CD4-positive, alpha-beta T cell (primary cell): Measurements from ENCODE around the gene WARS2. TPM values are rescaled to one million over a fixed set of nuclear protein-coding genes. Genes with fewer than 3 reads are reported as not detected.

Experiments used
- ATAC-seq: fragments of 200-7000 bp; cut with Tn5 transposase; one replicate; pipeline ENCODE4 v1.10.0; 2022; ENCODE audit warnings: mild to moderate bottlenecking; ENCODE audit not compliant: poor library complexity
- CTCF ChIA-PET: fragments of 350-600 bp; sonication (Branson Sonifier 250); formaldehyde crosslinking; loops from one replicate; lab custom pipeline; 2021; ENCODE audit warnings: antibody characterized with exemption, inconsistent platforms; lab: Charles Lee
- POLR2A ChIA-PET: fragments of 350-600 bp; sonication (Branson Sonifier 250); formaldehyde crosslinking; loops from one replicate; lab custom pipeline; 2021; ENCODE audit warnings: antibody characterized with exemption, inconsistent platforms; lab: Charles Lee
- DNase-seq, 14 experiments: peaks; one replicate each; pipeline ENCODE4 v3.0.0-alpha.2; 2013 to 2020; ENCODE audit warnings: mixed read lengths in 2 of 14
- H3K27ac ChIP-seq, 2 donors: one replicate each; pipeline versions ENCODE4 v1.5.1 to v1.7.0; 2013; ENCODE audit warnings: low read length in 2 of 2, low read depth in 1 of 2, mild to moderate bottlenecking in 1 of 2
- H3K27me3 ChIP-seq, 2 experiments: 1 replicate in 1 of 2; 2 replicates in 1 of 2; pipeline versions ENCODE4 v1.6.1 to v1.7.0; 2013; ENCODE audit warnings: low read length in 2 of 2, control low read depth in 1 of 2, mild to moderate bottlenecking in 1 of 2, moderate library complexity in 1 of 2; ENCODE audit not compliant: insufficient read depth in 2 of 2, control insufficient read depth in 1 of 2
- H3K36me3 ChIP-seq: one replicate; pipeline ENCODE4 v1.6.1; 2013; ENCODE audit warnings: low read length, control low read depth; ENCODE audit not compliant: insufficient read depth
- H3K4me1 ChIP-seq: one replicate; pipeline ENCODE4 v1.6.1; 2013; ENCODE audit warnings: low read length, control low read depth; ENCODE audit not compliant: insufficient read depth
- H3K4me3 ChIP-seq: one replicate; pipeline ENCODE4 v1.5.1; 2013; ENCODE audit warnings: mild to moderate bottlenecking, low read length, moderate library complexity
- H3K9me3 ChIP-seq, 2 experiments: 1 replicate in 1 of 2; 2 replicates in 1 of 2; pipeline versions ENCODE4 v1.6.1 to v1.7.0; 2013; ENCODE audit warnings: low read length in 2 of 2, mild to moderate bottlenecking in 2 of 2, control low read depth in 1 of 2, moderate library complexity in 1 of 2; ENCODE audit not compliant: control insufficient read depth in 1 of 2, insufficient read depth in 1 of 2
- H3K27ac Mint-ChIP-seq: one replicate; pipeline ENCODE4 v1.8.0; 2020; ENCODE audit warnings: mixed read lengths
- H3K27me3 Mint-ChIP-seq: one replicate; pipeline ENCODE4 v1.8.0; 2021; ENCODE audit warnings: mixed read lengths
- H3K36me3 Mint-ChIP-seq: one replicate; pipeline ENCODE4 v1.8.0; 2021; ENCODE audit warnings: low read depth, mixed read lengths
- H3K4me1 Mint-ChIP-seq: one replicate; pipeline ENCODE4 v1.8.0; 2021; ENCODE audit warnings: low read depth, mixed read lengths
- H3K4me3 Mint-ChIP-seq: one replicate; pipeline ENCODE4 v1.8.0; 2020; ENCODE audit warnings: mild to moderate bottlenecking, mixed read lengths
- H3K9me3 Mint-ChIP-seq: one replicate; pipeline ENCODE4 v1.8.0; 2020; ENCODE audit warnings: mixed read lengths
- intact Hi-C, 2 experiments: fragments of 100-400 bp; cut with DNase I in 1 of 2; cut with micrococcal nuclease in 1 of 2; formaldehyde crosslinking; loops; one replicate each; pipeline versions ENCODE4 v1.15.1 to v1.9.0; 2023 to 2025; cut with DNase I, micrococcal nuclease
- total RNA-seq, 174 experiments: library from RNA in 2 of 174; stranded (reverse) in 2 of 174; gene quantifications; one replicate each; pipeline ENCODE4 v1.2.3 and lab custom pipeline; 2021 to 2026
- TF ChIP-seq, protein P1 (sequence below): fragments of 200-600 bp; IDR thresholded peaks from one replicate; pipeline ENCODE4 v1.8.0; 2022; ENCODE audit warnings: antibody characterized with exemption, mild to moderate bottlenecking

WARS2 gene
- total RNA-seq, 2 experiments from 2014 or later, result 15.8 to 16.5 TPM

DNA sequence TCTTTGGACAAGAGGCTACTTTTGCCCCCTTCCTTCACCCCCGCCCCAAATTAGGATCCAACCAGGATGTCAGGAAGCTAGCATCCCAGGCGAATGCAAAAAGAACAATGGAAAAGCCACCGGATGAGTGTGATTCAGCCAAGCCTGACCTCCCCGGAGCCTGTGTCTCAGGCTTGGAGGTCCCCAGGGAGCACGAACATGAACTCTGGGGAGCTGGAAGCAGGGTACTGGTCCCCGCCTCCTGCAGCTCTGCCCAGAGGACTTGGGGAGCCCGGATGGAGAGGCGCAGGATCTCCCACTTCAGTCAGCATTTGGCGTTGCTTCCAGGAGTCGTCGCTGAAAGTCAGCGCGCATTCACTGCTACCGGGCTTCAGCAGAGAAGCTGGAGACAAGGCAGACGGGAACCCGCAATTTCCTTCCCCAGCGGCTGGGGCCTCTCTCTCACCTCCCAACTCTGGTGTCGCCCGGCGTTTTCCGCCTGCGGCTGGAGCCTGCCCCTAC is 150.5 kb downstream of the WARS2 start:
- no peak for DNase-seq
- ChIA-PET POLR2A (no interaction called here), CTCF (no interaction called here)
- Histone ChIP-seq H3K36me3 (no peaks in the 10 kb centered on the region), H3K27ac (no peak overlapping the region), H3K9me3 (peaks cover 8 to 77% of the 10 kb centered on the region in 2 experiments), H3K4me3 (no peak overlapping the region), H3K4me1 (peaks cover 9% of the 10 kb centered on the region), H3K27me3 (peaks cover 99% of the 10 kb centered on the region in 2 experiments)
- Mint-ChIP-seq H3K9me3 (peaks cover 3% of the 10 kb centered on the region), H3K27me3 (peaks cover 89% of the 10 kb centered on the region), H3K27ac (no peak overlapping the region), H3K4me1 (peaks cover 16% of the 10 kb centered on the region), H3K36me3 (no peaks in the 10 kb centered on the region), H3K4me3 (no peak overlapping the region)
- TF ChIP-seq, protein P1, sequence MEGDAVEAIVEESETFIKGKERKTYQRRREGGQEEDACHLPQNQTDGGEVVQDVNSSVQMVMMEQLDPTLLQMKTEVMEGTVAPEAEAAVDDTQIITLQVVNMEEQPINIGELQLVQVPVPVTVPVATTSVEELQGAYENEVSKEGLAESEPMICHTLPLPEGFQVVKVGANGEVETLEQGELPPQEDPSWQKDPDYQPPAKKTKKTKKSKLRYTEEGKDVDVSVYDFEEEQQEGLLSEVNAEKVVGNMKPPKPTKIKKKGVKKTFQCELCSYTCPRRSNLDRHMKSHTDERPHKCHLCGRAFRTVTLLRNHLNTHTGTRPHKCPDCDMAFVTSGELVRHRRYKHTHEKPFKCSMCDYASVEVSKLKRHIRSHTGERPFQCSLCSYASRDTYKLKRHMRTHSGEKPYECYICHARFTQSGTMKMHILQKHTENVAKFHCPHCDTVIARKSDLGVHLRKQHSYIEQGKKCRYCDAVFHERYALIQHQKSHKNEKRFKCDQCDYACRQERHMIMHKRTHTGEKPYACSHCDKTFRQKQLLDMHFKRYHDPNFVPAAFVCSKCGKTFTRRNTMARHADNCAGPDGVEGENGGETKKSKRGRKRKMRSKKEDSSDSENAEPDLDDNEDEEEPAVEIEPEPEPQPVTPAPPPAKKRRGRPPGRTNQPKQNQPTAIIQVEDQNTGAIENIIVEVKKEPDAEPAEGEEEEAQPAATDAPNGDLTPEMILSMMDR, result no peak
- intact Hi-C loops, result no loop called here
- ATAC-seq, result no peak

DNA sequence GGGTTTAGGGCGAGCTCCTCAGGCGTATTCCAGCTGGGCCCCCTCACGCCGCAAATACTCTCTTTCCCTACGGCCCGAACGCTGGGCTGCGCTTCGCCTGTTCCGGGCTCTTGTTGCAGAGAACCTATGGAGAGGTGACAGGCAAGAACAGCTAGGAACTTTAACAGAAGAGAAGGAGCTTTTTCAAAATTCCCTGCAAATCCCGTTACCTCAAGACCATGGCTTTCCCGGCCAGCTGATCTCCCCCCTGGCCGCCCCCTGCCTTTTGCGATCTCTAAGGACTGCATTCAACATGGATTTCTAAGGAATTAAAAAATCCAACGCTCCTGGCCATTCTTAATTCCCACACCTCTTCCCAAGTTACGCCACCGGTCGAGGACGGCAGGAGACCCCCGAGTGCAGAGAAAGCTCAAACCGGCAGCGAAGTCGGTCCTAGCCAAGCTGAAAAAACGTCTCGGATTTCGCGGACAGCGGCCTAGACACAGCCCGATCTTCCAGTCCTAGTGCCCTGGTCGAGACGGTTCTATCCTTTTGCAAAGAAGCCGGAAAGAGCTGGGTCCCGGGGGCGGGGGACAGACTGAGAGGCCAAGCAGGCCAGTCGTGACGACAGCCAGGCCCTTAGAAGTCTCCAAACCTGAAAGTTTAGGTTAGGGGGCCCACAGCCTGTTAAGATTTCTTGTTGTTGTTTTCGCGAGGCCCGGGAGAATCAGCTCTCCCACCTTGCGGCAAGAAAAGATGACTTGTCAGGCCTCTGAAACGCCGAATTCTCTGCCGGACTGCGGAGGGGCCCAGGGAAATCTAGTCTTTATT is 151.2 kb downstream of the WARS2 start:
- TF ChIP-seq, protein P1, result no peak
- CTCF ChIA-PET, result no interaction called here
- POLR2A ChIA-PET, result no interaction called here
- ATAC-seq, result no peak
- Histone ChIP-seq H3K36me3 (no peaks in the 10 kb centered on the region), H3K4me3 (no peak overlapping the region), H3K27ac (no peak overlapping the region), H3K4me1 (peaks cover 14% of the 10 kb centered on the region), H3K27me3 (peaks cover 98 to 100% of the 10 kb centered on the region in 2 experiments), H3K9me3 (peaks cover 8 to 78% of the 10 kb centered on the region in 2 experiments)
- no peak for DNase-seq
- intact Hi-C loops, result no loop called here
- H3K27ac Mint-ChIP-seq, result no peak overlapping the region
- H3K4me1 Mint-ChIP-seq, result peaks cover 21% of the 10 kb centered on the region
- peaks cover 88% of the 10 kb centered on the region for H3K27me3 Mint-ChIP-seq
- H3K36me3 Mint-ChIP-seq, result no peaks in the 10 kb centered on the region
- H3K4me3 Mint-ChIP-seq, result no peak overlapping the region
- H3K9me3 Mint-ChIP-seq, result peaks cover 3% of the 10 kb centered on the region

DNA sequence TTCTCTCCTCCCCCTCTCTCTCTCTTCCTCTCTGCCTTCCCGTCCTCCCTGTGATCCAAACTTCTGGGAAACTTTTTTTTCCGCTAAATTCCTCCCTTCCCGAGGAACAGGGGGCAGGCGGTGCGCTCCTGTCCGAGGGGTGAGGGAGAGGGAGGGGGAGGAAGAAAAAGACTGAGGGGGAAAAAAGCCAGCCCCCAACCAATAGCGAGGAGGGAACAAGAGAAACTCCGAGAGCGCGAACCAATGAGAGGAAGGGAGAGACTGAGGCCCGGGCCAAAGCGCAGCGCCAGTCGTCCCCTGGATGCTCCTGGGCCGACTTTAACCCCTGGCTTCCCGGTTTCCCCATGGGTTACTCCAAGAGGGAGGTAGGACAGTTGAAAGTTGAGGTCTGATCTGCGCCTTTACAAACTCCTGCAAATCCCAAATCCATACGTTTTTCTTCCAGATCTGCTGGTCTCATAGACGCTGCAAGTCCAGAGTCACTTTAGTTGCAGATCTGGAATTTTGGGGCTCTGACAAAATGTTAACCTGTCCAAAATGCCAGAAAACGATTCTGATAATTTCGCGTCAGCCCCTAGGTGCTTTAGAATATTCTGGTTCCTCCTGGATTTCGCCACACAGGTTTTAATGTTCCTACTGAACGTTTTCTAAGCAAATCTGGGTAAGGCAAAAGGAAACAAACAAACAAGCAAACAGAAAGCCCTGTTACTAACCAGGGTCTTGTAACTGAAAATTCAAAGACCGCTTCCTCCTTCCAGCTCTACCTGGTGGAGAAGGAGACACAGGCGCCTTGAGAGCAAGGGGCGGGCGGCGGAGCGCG is 152.1 kb downstream of the WARS2 start, which contains the start of gene TBX15:
TBX15 (minus strand) TSS at position 158 of the 820 bp plus-strand sequence. CDS start 548 bp downstream, outside the sequence.
- TF ChIP-seq, protein P1, result no peak
- peaks cover 88% of the 10 kb centered on the region for H3K27me3 Mint-ChIP-seq
- CTCF ChIA-PET, result no interaction called here
- POLR2A ChIA-PET, result no interaction called here
- intact Hi-C loops, result no loop called here
- H3K4me3 Mint-ChIP-seq, result no peak within 1 kb of the TSS
- no peak for ATAC-seq
- no peak for DNase-seq
- H3K4me1 ChIP-seq, result peaks cover 16% of the 10 kb centered on the region
- peaks cover 8 to 82% of the 10 kb centered on the region in 2 experiments for H3K9me3 ChIP-seq
- H3K27ac ChIP-seq, result no peak within 1 kb of the TSS
- peaks cover 3% of the 10 kb centered on the region for H3K9me3 Mint-ChIP-seq
- H3K36me3 ChIP-seq, result no peaks in the 10 kb centered on the region
- peaks cover 98 to 100% of the 10 kb centered on the region in 2 experiments for H3K27me3 ChIP-seq
- H3K27ac Mint-ChIP-seq, result no peak within 1 kb of the TSS
- no peak within 1 kb of the TSS for H3K4me3 ChIP-seq
- H3K4me1 Mint-ChIP-seq, result peaks cover 21% of the 10 kb centered on the region
- H3K36me3 Mint-ChIP-seq, result no peaks in the 10 kb centered on the region
